GM18867 (cell line): ENCODE measurements around the gene EGFL7.

Experiments
- ATAC-seq: cut with Tn5 transposase; IDR thresholded peaks from one replicate; pipeline ENCODE4 v1.9.1; 2021; ENCODE audit warnings: mild to moderate bottlenecking, moderate library complexity; ENCODE audit not compliant: unreplicated experiment

The EGFL7 gene

GRCh38 chr9:136671646-136672430 is 9.1 kb downstream of the EGFL7 start:
- ATAC-seq: no peak

GRCh38 chr9:136672431-136673087 is 9.8 kb downstream of the EGFL7 start:
- ATAC-seq: no peak

GRCh38 chr9:136673088-136673974 is 10.6 kb downstream of the EGFL7 start:
- no peak for ATAC-seq

GRCh38 chr9:136673975-136674785 is 11.5 kb downstream of the EGFL7 start:
- ATAC-seq: no peak

- no peak for ATAC-seq
These were observed 12.2 kb downstream of the EGFL7 start for GRCh38 chr9:136674786-136675349.

GRCh38 chr9:136675477-136676296 is 13.0 kb downstream of the EGFL7 start:
- ATAC-seq: no peak

- no peak for ATAC-seq
These were observed 13.6 kb downstream of the EGFL7 start for GRCh38 chr9:136676297-136676794.

- no peak for ATAC-seq
These were observed 14.4 kb downstream of the EGFL7 start for GRCh38 chr9:136676920-136677686.

- no peak for ATAC-seq
These were observed 15.3 kb downstream of the EGFL7 start for GRCh38 chr9:136678034-136678433.

- no peak for ATAC-seq
These were observed 15.9 kb downstream of the EGFL7 start for GRCh38 chr9:136678624-136679023.

GRCh38 chr9:136679431-136679941 is 16.8 kb downstream of the EGFL7 start:
- no peak for ATAC-seq

GRCh38 chr9:136681029-136681428 is 18.3 kb downstream of the EGFL7 start:
- ATAC-seq: no peak

GRCh38 chr9:136681945-136682699 is 19.4 kb downstream of the EGFL7 start:
- ATAC-seq: no peak

- no peak for ATAC-seq
These were observed 20.0 kb downstream of the EGFL7 start for GRCh38 chr9:136682710-136683109.

GRCh38 chr9:136683173-136683745 is 20.5 kb downstream of the EGFL7 start:
- ATAC-seq: no peak

GRCh38 chr9:136683755-136684154 is 21.0 kb downstream of the EGFL7 start:
- ATAC-seq: no peak

- ATAC-seq: no peak
These were observed 21.6 kb downstream of the EGFL7 start for GRCh38 chr9:136684339-136684738.
